Stimulated activated CD4-positive, alpha-beta T cell treated with anti-CD3 and anti-CD28 coated beads, Interleukin-12 subunit alpha, Interleukin-12 subunit beta, amount 100 ng/mL, for 24 hours (primary cell): ENCODE results near the gene HINT2.

Experiments used
- DNase-seq, 2 experiments: peaks; one replicate each; pipeline ENCODE4 v3.0.0-alpha.2; 2020; ENCODE audit warnings: low read depth in 2 of 2

HINT2 gene

DNA sequence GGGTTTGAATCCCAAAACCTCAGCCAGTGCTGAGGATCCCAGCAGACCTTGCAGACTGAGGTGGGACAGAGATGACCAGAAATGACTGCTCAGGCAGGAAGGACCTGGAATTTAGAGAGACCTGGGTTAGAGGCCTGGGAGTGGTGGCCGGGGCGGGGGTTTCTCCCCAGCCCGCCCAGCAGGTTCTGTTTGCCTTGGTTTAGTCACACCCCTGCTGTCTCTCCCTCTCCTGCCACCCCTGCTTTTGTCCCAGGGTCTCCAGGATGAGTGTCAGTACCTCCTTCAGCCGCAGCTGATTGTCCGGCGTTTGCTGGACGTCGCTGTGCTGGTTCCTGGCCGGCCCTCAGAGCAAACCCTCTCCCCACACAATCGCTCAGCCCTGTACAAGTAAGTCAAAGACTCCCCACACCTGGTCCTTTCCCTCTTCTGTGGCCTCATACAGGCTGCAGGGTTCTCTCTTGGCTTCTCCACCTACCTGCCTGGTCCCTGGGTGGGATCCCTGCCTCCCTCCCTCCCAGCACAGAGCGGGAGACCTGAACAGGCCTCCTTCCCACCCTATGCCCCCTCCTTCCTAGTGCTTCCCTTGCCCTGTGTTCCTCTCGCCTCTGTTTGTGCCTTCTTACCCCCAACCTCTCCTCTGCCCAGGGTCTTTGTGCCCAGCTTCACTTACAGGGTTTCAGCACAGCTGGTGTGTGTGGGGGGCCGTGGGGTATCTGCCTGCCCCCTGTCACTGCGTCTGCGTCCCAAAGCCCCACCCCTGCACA is 26.2 kb upstream of the HINT2 start:
- no peak for DNase-seq

DNA sequence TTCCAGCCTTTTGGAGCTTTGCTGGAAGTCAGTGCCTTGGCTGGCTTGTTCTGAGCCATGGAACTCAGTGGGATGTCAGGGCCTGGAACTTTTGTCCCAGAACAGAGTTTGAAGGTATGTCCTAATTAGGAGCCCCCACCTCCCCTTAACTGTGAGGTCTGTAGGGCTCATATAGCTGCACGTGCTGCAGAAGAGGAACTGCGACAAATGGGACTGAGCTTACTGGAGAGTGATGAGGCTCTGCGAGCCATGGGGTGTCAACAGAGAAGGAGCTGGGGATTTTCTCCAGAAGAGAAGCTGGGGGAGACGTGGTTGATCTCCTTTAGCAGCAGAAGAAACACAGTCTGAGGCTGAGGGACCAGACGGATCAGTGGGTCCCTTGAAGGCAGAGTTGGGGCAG is 25.1 kb upstream of the HINT2 start:
- no peak for DNase-seq

DNA sequence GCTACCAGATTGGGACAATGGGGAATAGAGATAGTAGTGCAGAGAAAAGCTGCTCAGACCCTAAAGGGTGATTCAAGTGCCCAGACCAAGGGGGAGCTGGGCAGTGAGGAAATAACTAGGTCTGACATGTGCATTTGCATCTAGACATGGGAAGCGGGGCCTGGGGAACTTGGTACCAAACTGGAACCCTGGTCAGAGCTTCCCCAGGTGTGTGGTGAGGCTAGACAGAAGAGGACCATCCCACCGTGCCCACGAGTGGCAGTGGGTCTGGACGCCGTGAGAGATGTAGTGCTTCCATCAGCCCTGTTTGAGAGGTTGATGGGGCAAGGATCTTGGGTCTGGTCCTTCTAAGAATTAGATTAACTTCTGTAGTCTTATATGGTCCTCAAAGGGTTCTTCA is 21.8 kb upstream of the HINT2 start:
- no peak for DNase-seq

DNA sequence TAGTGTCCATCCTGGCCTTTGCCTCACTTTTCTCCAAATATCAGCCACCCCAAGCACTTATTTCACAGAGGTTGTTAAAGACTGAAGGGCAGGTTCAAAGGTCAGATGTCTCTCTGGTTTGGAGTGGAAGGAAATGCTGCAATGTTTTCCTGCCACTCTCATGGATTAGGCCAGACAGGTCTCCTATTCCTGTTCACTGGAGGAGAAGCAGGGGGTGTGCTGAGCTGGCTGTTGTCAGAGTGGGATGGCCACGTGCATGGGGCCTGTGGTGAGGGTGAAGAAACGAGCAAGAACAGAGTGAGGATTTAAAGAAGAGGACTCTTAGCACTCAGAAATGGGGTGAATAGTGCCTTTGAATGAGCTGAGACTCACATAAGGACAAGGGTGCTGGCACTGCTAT is 20.9 kb upstream of the HINT2 start:
- no peak for DNase-seq

DNA sequence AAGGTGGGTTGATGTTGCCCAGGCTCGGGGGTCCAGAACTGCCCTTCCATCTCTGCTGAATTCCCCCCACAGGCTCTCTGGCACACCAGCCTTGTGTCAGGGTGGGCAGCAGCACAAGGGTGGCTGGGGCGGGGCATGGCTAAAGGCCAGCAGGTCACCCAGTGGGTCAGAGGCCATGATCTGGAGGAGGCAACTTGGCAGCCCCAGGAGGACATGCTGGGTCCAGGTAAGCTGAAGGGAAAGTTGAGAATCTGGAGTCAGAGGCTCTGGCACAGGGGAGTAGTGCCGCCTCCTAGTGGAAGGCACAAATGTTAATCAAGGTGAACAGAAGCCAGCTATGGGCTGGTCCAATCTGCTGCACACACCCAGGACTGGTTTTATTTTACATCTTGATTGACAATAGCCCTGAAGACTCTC is 20.4 kb upstream of the HINT2 start:
- DNase-seq, result no peak

DNA sequence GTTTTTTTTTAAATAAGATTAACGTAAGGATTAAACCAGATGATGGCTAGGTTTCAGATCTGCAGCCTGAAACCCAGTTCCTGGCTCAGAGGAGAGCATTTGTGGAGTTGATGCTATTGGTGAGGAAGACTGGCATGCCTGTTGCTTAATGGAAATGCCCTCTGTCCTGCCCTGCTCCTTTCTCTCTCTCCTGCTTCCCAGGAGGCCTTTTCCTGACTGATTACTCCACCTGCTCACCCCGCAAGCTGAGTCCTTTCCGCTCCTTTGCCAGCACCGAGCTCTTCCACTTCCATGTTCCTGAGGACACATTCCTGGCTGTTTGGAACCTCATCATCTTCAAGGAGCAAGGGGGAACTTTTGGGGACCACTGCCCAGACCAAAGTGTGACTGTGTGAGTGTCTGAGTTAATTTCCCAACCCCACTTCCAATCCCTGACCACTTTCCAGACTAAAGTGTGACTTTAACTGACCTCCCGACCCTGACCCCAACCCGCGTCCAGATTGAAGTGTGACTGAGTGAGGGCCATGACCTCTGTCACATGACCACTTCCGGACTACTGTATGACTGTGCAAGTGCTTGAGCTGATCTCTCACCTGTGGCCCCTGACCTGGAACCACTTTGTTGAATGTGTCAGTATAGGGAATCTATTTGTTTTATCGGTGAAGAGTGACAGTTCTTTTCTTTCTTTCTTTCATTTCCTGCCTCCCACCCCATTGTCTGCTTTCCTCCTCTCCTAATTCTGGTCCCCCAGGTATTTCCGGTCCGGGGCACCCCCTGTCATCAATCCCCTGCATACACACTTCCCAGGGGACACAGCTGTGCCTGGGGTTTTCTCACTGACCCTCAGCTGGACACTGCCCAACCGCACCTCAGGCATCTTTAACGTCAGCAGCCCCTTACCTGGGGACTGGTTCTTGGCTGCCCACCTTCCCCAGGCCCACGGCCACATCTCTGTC is 19.7 kb upstream of the HINT2 start:
- no peak for DNase-seq

DNA sequence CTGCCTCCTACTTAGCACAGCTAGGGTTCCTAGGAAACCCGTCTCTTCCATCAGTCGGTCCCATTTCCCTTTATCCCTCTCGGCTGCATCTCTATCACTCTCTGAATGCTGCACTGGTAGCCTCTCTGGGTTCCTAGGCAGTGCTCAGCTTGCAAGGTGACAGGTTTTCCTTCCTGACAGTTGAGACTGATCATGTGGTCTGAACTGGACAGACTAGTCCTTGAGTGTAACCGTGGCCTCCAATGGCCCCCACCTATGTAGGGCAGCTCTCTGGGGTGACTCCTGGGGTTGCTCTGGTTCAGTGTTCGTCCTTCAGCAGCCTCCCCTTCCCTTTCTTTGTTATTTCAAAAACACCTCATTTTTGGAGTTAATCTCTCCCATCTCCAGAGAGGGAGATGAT is 18.0 kb upstream of the HINT2 start:
- DNase-seq, result no peak

DNA sequence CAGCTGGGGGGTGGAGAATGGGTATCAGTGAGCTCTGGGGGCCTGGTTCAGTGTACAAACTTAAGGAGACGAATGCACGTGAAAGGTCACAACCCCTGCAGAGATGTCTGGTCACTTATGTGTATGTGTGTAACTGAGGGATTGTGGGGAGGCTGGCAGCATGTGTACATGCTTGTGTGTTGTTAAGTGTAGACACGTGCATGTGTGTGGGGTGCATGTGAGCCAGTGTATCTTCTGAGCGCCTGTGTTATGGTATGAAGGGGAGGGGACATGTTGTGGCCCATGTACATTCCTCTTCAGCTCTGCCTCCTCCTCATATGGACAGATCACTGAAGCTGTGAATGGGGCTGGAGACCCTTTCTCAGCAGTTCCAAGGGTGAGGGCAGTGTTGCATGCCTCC is 16.2 kb upstream of the HINT2 start:
- DNase-seq, result no peak

DNA sequence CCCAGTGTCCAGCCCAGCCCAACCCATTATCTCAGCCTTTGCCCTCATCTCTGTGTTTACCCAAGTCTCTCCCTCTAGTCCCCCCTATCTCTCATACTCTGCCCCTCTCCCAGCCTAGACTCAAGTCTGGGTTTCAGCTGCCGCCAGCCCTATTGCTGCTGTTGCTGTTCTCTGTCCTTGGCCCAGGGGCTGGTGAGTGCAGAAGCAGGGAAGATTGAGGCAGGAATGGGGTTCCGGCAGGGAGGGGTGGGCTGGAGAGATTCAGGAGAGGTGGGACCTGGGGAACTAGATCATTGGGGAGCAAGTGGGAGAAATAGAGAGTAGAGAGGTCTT is 14.9 kb upstream of the HINT2 start:
- DNase-seq, result no peak

DNA sequence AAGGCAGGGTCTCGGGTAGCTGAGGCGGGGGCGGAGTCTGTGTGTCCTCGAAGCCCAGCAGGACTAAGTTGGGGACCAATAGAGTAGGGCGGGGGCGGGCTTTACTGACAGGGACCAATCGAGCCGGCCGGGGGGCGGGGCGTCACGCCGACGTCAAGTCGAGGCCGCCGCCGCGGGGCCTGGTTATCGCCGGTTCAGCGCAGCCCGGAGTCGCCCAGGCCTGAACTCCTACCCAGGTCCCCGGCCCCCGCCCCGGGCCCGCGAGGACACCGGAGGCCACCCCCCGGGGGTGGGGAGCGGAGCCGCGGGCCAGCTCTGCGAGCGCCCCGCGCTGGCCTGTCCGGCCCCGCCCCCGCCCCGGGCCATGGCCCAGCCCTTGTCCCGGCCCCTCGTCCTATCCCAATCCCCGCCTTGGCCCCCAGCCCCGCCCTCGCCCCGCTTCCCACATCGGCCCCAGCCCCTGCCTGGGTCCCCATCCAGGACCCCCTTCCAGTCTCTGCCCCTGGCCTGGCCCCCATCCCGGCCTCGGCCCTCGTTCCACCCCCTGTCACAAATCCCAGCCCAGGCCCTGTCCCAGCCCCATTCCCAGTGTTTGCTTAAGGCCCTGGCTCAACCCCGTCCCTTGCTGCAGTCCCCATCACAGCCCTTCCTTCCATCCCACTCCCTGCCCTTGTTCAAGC is 14.4 kb upstream of the HINT2 start, which contains the start of gene TMEM8B:
TSS of gene TMEM8B (plus strand) at position 145 of the 680 bp plus-strand sequence. CDS start at position 365, 220 bp downstream.
- DNase-seq, result peak; percentile 85 to 97

DNA sequence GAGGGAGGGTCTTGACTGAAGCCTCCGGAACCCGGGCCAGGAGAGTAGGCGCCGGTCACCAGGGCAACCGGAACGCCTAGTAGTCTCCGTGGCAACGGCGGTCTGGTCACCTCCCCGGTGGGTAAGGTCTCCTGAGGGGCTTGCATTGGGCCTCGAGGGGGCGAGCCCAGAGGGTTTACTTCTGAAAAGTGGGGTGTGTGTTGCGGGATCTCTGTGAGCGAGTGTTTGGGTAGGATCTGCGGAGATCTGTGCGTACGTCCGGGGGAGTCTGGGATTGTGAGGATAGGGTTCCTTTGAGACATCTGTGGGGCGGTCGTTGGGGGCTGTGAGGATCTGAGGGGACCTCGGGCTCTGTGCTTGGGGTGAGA is 13.9 kb upstream of the HINT2 start, which contains the start of gene FAM221B:
TSS of gene FAM221B (minus strand) at position 17 of the 368 bp plus-strand sequence. CDS start 2,571 bp downstream, outside the sequence.
- DNase-seq, result no peak

DNA sequence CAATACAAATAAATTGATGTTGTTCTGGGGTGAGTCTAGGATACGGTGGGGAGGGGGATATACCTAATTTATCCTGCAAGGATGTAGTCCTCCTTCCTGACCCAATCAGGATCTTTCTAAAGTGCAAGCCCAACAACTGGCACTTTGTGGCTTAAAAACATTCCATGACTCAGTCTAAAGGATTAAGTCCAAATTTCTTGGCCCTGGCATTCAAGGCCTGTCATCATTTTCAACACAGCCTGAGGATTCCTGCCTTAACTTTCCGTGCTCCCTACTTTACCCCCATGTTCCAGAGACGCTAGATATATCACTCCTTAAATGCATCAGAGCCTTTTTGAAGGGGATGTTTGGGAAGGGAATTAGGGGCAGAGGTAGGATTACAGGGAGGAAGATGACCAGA is 12.6 kb upstream of the HINT2 start:
- no peak for DNase-seq

DNA sequence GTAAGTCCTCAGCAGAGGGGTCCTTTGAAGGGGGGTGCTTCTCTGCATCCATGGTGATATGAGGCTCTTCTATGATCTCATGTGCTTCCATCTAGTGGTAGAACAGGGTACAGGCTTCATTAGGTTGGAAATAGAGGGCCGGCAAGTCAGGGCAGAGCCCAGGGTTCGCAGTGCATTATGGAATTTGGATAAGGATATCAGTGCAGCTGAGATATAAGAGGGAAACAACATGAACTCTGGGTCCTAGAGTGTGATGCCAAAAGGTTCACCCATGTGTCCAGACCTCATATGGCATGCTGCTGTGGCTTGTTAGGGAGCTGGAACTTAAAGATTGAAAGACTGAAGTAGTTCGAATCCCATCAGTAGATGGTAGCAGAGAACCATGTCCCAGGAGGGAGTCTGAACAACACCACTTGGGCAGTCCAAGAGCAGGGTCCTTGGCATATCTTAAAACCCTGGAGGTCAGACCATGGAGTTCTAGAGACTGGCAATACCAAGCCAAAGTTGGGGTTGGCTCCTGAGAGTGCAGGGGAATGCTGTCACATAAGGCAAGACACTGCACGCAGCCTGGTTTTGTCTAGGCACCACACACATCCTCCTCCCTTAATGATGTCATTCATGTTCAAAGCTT is 11.3 kb upstream of the HINT2 start:
- DNase-seq, result no peak

DNA sequence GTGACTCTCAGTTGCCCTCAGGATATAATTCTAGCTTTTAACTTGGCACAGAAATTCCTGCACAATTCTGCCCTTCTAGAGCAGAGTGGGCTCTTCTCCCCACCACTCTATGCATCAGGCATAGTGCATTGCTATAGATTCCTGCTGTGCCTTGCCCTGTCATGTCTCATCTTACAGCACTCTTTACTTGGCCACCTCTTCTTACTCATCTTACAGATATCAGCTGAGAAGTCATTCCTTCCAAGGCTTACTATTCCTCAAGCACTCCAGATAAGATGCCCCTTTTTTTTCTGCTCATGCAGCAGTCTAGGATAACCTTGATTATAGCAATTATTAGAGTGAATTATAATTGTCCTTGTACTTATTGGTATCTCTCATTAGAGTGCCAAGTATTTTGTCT is 8.1 kb upstream of the HINT2 start:
- no peak for DNase-seq

DNA sequence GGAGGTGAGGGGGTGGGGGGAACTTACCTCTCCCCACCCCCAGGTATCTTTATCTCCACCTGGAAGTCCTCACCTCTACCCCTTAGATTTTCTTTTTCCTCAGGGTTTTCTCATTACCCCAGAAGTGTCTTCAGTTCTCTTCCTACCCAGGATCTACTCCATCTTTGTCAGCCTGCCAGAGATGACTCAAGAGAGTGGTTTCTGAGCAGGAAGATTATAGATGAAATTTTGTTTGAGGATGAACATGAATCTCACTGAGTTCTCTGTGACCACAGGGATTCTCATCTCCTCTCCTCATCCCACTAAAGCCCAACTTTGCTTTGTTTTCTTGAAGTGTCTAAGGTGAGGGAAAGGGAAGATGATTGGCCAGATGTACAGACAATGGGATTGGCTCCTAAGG is 5.2 kb upstream of the HINT2 start:
- no peak for DNase-seq

DNA sequence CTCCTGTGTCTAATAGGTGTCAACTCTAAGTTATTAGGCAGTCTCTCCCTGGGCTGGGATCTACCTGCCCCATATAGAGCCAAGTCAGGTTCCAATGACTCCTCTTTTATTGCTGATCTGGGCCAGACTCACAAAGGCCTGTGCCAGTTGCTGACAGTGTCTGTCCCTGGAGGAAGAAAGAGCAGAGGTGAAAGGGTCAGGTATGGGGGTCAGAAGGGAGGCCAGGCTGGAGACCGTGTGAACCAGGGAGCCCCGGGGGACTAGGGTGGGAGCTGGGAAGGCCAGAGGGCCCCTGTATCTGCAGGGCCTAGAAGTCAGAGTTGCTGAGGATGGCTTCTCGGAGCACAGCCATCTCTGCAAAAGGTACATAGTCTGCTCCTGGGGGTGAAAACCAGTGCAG is 3.5 kb upstream of the HINT2 start:
- DNase-seq, result no peak

DNA sequence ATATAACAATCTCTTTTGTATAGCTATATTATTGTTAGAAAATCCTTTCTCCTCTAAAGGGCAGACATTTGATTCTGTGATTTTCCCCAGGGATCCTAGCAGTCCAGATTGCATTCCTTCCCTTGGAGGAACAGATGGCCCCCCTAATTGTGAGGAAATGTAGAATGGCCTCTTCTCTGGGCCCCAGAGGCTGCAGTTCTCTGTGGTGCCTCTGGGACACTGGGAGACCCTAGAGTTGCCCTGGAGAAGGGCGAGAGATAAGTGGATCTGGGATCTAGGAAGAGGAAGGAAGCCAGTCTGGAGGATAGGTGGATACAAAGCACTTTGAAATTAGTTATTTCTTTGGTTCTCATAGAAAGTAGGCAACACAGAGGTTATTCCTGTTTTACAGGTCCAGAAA is 1.9 kb upstream of the HINT2 start:
- DNase-seq, result no peak

DNA sequence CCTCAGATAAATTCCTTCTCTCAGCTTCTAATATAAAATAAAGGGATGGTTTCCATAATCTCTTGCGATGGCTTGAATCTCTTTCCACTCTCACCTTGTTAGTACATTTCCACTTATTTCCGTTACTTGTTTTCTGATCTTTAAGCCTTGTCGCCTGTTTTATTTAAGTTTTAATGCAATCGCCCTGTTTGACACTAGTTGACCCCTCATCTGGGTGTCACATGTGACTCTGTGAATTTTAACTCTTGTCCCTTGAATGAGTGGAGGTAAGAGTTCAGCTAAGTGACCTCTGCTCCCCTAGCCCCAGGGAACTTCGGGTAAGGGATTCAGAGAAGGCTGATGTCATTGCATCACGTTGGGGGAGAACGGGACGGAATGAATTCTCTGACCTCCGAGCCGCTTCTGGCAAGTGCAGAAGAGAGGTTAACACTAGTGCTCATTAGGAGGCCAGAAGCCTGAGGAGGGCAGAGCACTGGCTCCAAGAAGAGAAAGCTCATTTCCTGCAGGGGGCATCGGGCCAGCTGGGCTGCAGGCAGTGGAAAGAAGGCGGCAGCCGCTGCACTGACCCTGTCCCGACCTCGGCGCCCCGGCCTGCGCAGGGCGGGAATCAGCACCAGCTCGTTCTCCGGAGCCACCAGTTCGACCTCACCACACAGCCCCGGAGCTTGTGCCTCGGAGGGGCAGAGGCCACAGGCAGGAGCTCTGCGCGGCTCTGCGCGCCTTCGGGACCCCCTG is 569 bp downstream of the HINT2 start:
- DNase-seq, result peak in 1 of 2 experiments; percentile 22

DNA sequence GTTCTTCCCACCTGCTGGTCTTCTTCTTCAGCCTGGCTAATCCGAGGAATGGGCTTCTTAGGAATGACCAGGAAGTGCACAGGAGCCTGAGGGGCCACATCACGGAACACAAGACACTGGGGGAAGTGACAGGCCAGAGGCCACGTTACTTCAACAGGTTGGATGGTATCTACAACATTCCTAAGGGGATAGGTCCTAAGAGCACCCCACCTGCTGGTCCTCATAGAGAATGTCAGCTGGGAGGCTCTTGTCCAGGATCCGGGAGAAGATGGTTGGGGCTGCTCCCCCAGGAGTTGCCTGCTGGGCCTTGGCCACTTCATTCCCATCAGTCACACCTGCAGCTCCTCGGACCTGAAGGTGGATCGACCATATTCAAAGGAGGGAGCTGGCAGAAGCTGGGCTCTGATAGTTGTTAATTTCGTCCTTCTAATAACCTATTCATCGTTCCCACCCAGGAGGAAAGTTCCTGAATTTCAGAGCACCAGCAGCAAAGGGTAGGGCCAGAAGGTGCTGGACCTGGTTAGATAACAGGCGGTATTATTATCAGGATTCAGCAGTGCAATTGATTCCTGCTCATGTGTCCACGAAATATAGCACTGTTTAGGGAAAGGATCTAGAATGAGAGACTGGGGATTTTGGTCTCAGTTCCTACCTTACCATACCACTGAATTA is 1.3 kb downstream of the HINT2 start:
- DNase-seq, result no peak

DNA sequence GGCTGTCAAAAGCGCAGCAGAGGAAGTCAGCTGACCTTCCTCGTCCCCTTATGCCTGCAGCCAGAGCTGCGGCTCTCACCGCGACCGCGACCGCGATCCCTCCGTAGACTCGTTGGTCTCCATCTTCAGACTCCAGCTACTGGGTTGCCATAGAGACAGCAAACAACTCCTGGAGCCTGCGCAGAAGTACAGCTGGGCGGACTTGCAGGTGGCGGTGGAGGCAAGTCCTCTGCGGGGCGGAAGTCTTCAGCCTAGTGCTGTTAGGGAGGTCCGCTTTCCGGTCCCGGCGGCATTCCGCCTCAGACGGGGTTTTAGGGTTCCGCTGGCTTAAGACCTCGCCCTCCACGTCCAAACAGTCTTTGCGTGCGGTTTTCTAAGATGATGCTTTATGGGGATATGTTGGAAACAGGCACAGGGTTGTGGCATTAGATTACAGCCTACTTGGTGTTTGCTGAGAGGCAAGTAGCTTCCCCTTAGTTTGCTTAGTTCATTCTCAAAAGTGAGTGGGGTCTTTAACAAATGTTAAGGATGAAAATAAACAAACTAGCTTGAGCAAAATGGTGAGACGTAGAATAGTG is 2.7 kb downstream of the HINT2 start, which contains the start of gene SPAG8:
TSS of gene SPAG8 (minus strand) at position 238 of the 578 bp plus-strand sequence. CDS start at position 123, 115 bp downstream.
- peak; percentile 87 to 88 for DNase-seq
